Liver (tissue), 3 donors: Measurements from ENCODE around the gene FADS3.
"Not testable (repeated sequence)": the region's sequence is repeated elsewhere in the genome, so short reads cannot be mapped to it uniquely, and the experiment has no call there.

Experiments
- HNF4G ChIP-seq: IDR thresholded peaks from 2 replicates; pipeline ENCODE4 v1.6.1; 2016; ENCODE audit warnings: antibody characterized with exemption
- JUND ChIP-seq, 2 donors: IDR thresholded peaks; 2 replicates each; pipeline ENCODE4 v1.6.1; 2016; ENCODE audit warnings: antibody characterized with exemption in 2 of 2
- NR2F2 ChIP-seq: IDR thresholded peaks from 2 replicates; pipeline ENCODE4 v1.6.1; 2016; ENCODE audit warnings: antibody characterized with exemption
- RAD21 ChIP-seq, 2 donors: IDR thresholded peaks; 2 replicates each; pipeline ENCODE4 v1.6.1; 2016; ENCODE audit warnings: antibody characterized with exemption in 2 of 2, mild to moderate bottlenecking in 2 of 2
- RXRA ChIP-seq, 2 donors: IDR thresholded peaks; 2 replicates each; pipeline ENCODE4 v1.6.1; 2017 to 2018; ENCODE audit warnings: antibody characterized with exemption in 2 of 2, mild to moderate bottlenecking in 1 of 2
- YY1 ChIP-seq: IDR thresholded peaks from 2 replicates; pipeline ENCODE4 v1.6.1; 2016; ENCODE audit warnings: antibody characterized with exemption, mild to moderate bottlenecking
- TF ChIP-seq, protein P1 (sequence below): IDR thresholded peaks from 2 replicates; pipeline ENCODE4 v1.6.1; 2016; ENCODE audit warnings: antibody characterized with exemption, mild to moderate bottlenecking
- TF ChIP-seq, protein P2 (sequence below): fragments of 150-350 bp; IDR thresholded peaks from 2 replicates; pipeline ENCODE4 v1.5.1; 2017; ENCODE audit warnings: improper control_type of control experiment, low read depth, low read length; ENCODE audit not compliant: missing input control
- donor health status: healthy.
- donor health status: healthy.

DNA sequence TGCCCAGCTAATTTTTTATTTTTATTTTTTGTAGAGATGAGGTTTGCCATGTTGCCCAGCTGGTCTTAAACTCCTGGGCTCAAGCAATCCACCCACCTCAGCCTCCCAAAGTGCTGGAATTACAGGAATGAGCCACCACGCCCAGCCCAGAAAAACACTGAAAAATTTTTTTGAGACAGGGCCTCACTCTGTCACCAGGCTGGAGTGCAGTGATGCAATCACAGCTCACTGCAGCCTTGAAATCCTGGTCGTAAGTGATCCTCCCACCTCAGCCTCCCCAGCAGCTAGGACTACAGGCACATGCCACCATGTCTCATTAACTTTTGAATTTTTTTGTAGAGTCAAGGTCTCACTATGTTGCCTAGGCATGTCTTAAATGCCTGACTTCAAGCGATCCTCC, 9.1 kb downstream of the FADS3 start:
- TF ChIP-seq, protein P1, sequence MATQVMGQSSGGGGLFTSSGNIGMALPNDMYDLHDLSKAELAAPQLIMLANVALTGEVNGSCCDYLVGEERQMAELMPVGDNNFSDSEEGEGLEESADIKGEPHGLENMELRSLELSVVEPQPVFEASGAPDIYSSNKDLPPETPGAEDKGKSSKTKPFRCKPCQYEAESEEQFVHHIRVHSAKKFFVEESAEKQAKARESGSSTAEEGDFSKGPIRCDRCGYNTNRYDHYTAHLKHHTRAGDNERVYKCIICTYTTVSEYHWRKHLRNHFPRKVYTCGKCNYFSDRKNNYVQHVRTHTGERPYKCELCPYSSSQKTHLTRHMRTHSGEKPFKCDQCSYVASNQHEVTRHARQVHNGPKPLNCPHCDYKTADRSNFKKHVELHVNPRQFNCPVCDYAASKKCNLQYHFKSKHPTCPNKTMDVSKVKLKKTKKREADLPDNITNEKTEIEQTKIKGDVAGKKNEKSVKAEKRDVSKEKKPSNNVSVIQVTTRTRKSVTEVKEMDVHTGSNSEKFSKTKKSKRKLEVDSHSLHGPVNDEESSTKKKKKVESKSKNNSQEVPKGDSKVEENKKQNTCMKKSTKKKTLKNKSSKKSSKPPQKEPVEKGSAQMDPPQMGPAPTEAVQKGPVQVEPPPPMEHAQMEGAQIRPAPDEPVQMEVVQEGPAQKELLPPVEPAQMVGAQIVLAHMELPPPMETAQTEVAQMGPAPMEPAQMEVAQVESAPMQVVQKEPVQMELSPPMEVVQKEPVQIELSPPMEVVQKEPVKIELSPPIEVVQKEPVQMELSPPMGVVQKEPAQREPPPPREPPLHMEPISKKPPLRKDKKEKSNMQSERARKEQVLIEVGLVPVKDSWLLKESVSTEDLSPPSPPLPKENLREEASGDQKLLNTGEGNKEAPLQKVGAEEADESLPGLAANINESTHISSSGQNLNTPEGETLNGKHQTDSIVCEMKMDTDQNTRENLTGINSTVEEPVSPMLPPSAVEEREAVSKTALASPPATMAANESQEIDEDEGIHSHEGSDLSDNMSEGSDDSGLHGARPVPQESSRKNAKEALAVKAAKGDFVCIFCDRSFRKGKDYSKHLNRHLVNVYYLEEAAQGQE = not testable (repeated sequence)
- TF ChIP-seq, protein P2, sequence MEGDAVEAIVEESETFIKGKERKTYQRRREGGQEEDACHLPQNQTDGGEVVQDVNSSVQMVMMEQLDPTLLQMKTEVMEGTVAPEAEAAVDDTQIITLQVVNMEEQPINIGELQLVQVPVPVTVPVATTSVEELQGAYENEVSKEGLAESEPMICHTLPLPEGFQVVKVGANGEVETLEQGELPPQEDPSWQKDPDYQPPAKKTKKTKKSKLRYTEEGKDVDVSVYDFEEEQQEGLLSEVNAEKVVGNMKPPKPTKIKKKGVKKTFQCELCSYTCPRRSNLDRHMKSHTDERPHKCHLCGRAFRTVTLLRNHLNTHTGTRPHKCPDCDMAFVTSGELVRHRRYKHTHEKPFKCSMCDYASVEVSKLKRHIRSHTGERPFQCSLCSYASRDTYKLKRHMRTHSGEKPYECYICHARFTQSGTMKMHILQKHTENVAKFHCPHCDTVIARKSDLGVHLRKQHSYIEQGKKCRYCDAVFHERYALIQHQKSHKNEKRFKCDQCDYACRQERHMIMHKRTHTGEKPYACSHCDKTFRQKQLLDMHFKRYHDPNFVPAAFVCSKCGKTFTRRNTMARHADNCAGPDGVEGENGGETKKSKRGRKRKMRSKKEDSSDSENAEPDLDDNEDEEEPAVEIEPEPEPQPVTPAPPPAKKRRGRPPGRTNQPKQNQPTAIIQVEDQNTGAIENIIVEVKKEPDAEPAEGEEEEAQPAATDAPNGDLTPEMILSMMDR = not testable (repeated sequence)
- not testable (repeated sequence) for TF ChIP-seq RAD21 (IDR thresholded peaks at IDR 0.05); JUND (IDR thresholded peaks at IDR 0.05); HNF4G; YY1; NR2F2; RXRA (IDR thresholded peaks at IDR 0.05)
